Islet precursor cell (in vitro differentiated cells): ENCODE results near the gene DCUN1D2.
"Not testable (repeated sequence)": the region's sequence is repeated elsewhere in the genome, so short reads cannot be mapped to it uniquely, and the experiment has no call there.

Source experiments
- DNase-seq: peaks from one replicate; pipeline ENCODE4 v3.0.0-alpha.2; 2018

Gene DCUN1D2

GRCh38 chr13:113442985-113443362 lies 47.5 kb downstream of the DCUN1D2 start:
- DNase-seq, result no peak

- no peak for DNase-seq
These were observed 48.0 kb downstream of the DCUN1D2 start for GRCh38 chr13:113442354-113442984.

- no peak for DNase-seq
These were observed 48.9 kb downstream of the DCUN1D2 start for GRCh38 chr13:113441661-113442060.

- peak; percentile 58 for DNase-seq
These were observed 53.0 kb downstream of the DCUN1D2 start for GRCh38 chr13:113437408-113438010.

- DNase-seq, result not testable (repeated sequence)
These were observed 53.6 kb downstream of the DCUN1D2 start for GRCh38 chr13:113436866-113437265.

- not testable (repeated sequence) for DNase-seq
These were observed 54.6 kb downstream of the DCUN1D2 start for GRCh38 chr13:113435907-113436306.

GRCh38 chr13:113433391-113433916 lies 57.1 kb downstream of the DCUN1D2 start:
- no peak for DNase-seq

- DNase-seq, result no peak
These were observed 57.8 kb downstream of the DCUN1D2 start for GRCh38 chr13:113432506-113433270.

GRCh38 chr13:113431171-113431570 lies 59.3 kb downstream of the DCUN1D2 start:
- no peak for DNase-seq

- no peak for DNase-seq
These were observed 60.0 kb downstream of the DCUN1D2 start for GRCh38 chr13:113430378-113431110.

GRCh38 chr13:113429608-113429985 lies 60.9 kb downstream of the DCUN1D2 start:
- DNase-seq, result no peak

- DNase-seq, result no peak
These were observed 61.5 kb downstream of the DCUN1D2 start for GRCh38 chr13:113428871-113429607.

- no peak for DNase-seq
These were observed 62.0 kb downstream of the DCUN1D2 start for GRCh38 chr13:113428469-113428865.

GRCh38 chr13:113427562-113428468 lies 62.7 kb downstream of the DCUN1D2 start:
- no peak for DNase-seq

- DNase-seq, result no peak
These were observed 63.9 kb downstream of the DCUN1D2 start for GRCh38 chr13:113426591-113426986.

GRCh38 chr13:113425941-113426590 lies 64.4 kb downstream of the DCUN1D2 start:
- no peak for DNase-seq

- no peak for DNase-seq
These were observed 66.9 kb downstream of the DCUN1D2 start for GRCh38 chr13:113423520-113424163.

GRCh38 chr13:113422807-113423519 lies 67.5 kb downstream of the DCUN1D2 start:
- DNase-seq, result no peak

- DNase-seq, result no peak
These were observed 68.7 kb downstream of the DCUN1D2 start for GRCh38 chr13:113421673-113422270.
